HepG2 (cell line): ENCODE measurements around the gene LRRC28. TPM values are rescaled to one million over a fixed set of nuclear protein-coding genes. Genes with fewer than 3 reads are reported as not detected.

Source experiments
- ATAC-seq: fragments of 200-7000 bp; cut with Tn5 transposase; 3 replicates; pipeline ENCODE4 v1.9.1; 2020; ENCODE audit warnings: mild to moderate bottlenecking, moderate library complexity
- BruUV-seq: library from RNA; stranded (reverse); fragments of 400-500 nt; replicated peaks from 2 replicates; lab custom pipeline; 2021; lab: Mats Ljungman, UMichigan
- CTCF ChIA-PET: fragments of 300-600 bp; formaldehyde crosslinking; extraction: SDS; loops from one replicate; lab custom pipeline; 2021; ENCODE audit warnings: low total read pairs, inconsistent platforms, low intra/inter-chr PET ratio; lab: Yijun Ruan, JAX
- POLR2A ChIA-PET: fragments of 350-600 bp; sonication (Branson Sonifier 250); formaldehyde crosslinking; loops from one replicate; lab custom pipeline; 2020; ENCODE audit warnings: antibody characterized with exemption, inconsistent platforms; lab: Yijun Ruan, JAX
- DNase-seq: peaks from one replicate; pipeline ENCODE4 v3.0.0-alpha.2; 2015; ENCODE audit warnings: low spot score
- FAIRE-seq: peaks from 3 replicates; lab custom pipeline; 2011; peaks lifted over from hg19 to GRCh38; lab: Jason Lieb, UNC
- H2AFZ ChIP-seq: one replicate; pipeline ENCODE4 v1.6.1; 2011; ENCODE audit warnings: low read length, inconsistent platforms
- H3K27ac ChIP-seq: fragments of 300-600 bp; 3 replicates; pipeline ENCODE4 v1.8.0; 2011; ENCODE audit warnings: mixed run types, mild to moderate bottlenecking, mixed read lengths, low read length, inconsistent platforms; ENCODE audit not compliant: insufficient read depth; ENCODE audit errors: extremely low read length
- H3K27me3 ChIP-seq, 2 experiments: fragments of 200-600 bp in 1 of 2; 2 replicates in 1 of 2; 3 replicates in 1 of 2; pipeline versions ENCODE4 v1.6.0 to v1.8.0; 2011; ENCODE audit warnings: low read length in 2 of 2, mild to moderate bottlenecking in 2 of 2, moderate library complexity in 2 of 2, inconsistent platforms in 1 of 2; ENCODE audit not compliant: insufficient read depth in 2 of 2, control insufficient read depth in 1 of 2
- H3K36me3 ChIP-seq, 2 experiments: fragments of 200-600 bp in 1 of 2; replicated peaks in 1 of 2; 2 replicates in 1 of 2; 3 replicates in 1 of 2; pipeline versions ENCODE4 v1.5.1 to v1.8.0; 2011; ENCODE audit warnings: low read length in 2 of 2, inconsistent platforms in 1 of 2; ENCODE audit not compliant: insufficient read depth in 2 of 2, control insufficient read depth in 1 of 2
- H3K4me1 ChIP-seq: 2 replicates; pipeline ENCODE4 v1.5.1; 2012; ENCODE audit warnings: low read length, inconsistent platforms; ENCODE audit not compliant: insufficient read depth
- H3K4me2 ChIP-seq: 2 replicates; pipeline ENCODE4 v1.6.0; 2011; ENCODE audit warnings: low read depth, low read length, inconsistent platforms
- H3K4me3 ChIP-seq, 3 experiments: fragments of 200-600 bp in 1 of 3; sonication (generic), shearing (Covaris generic) in 1 of 3; replicated peaks in 1 of 3; 2 replicates each; pipeline ENCODE4 v1.5.1; 2011 to 2016; ENCODE audit warnings: low read length in 3 of 3, inconsistent platforms in 2 of 3, low read depth in 2 of 3, mild to moderate bottlenecking in 2 of 3, control low read depth in 1 of 3, mixed read lengths in 1 of 3; ENCODE audit not compliant: insufficient read depth in 1 of 3
- H3K79me2 ChIP-seq: one replicate; pipeline ENCODE4 v1.6.1; 2011; ENCODE audit warnings: low read length, inconsistent platforms; ENCODE audit not compliant: insufficient read depth
- H3K9ac ChIP-seq: 2 replicates; pipeline ENCODE4 v1.6.0; 2011; ENCODE audit warnings: mild to moderate bottlenecking, low read depth, low read length, inconsistent platforms; ENCODE audit not compliant: insufficient read depth
- H3K9me3 ChIP-seq: 2 replicates; pipeline ENCODE4 v1.5.1; 2012; ENCODE audit warnings: mild to moderate bottlenecking, low read length
- H4K20me1 ChIP-seq: 2 replicates; pipeline ENCODE4 v1.6.0; 2011; ENCODE audit warnings: inconsistent platforms, mild to moderate bottlenecking, low read length, moderate library complexity; ENCODE audit not compliant: insufficient read depth
- AFF4 ChIP-seq: sonication (generic); formaldehyde crosslinking; IDR thresholded peaks from 2 replicates; pipeline ENCODE4 v1.4.0; 2020; ENCODE audit warnings: missing genetic modification reagents
- ATF7 ChIP-seq, 2 experiments: fragments of 450-650 bp in 1 of 2; sonication (generic) in 1 of 2; formaldehyde crosslinking in 1 of 2; IDR thresholded peaks; 2 replicates each; pipeline versions ENCODE4 v1.4.0 to v1.6.1; 2016 to 2020; ENCODE audit warnings: antibody characterized with exemption in 1 of 2, mild to moderate bottlenecking in 1 of 2, missing genetic modification reagents in 1 of 2
- EZH2 ChIP-seq: conservative IDR thresholded peaks from 2 replicates; pipeline ENCODE4 v1.6.1; 2012; ENCODE audit warnings: mild to moderate bottlenecking, low read depth, low read length, moderate library complexity
- HDAC6 ChIP-seq: fragments of 200-600 bp; sonication (generic); IDR thresholded peaks from 2 replicates; pipeline ENCODE4 v1.7.0; 2017; ENCODE audit warnings: mild to moderate bottlenecking, antibody characterized with exemption, low read length, low read depth
- HOXA5 ChIP-seq: sonication (generic); formaldehyde crosslinking; IDR thresholded peaks from 2 replicates; pipeline ENCODE4 v1.4.0; 2020; ENCODE audit warnings: missing genetic modification reagents
- MATR3 ChIP-seq: sonication (generic); formaldehyde crosslinking; IDR thresholded peaks from 2 replicates; pipeline ENCODE4 v1.4.0; 2020; ENCODE audit warnings: missing genetic modification reagents
- SALL1 ChIP-seq: sonication (generic); formaldehyde crosslinking; IDR thresholded peaks from 2 replicates; pipeline ENCODE4 v1.8.0; 2022; ENCODE audit warnings: mild to moderate bottlenecking, missing genetic modification reagents
- SCMH1 ChIP-seq: sonication (generic); formaldehyde crosslinking; IDR thresholded peaks from 2 replicates; pipeline ENCODE4 v1.9.0; 2021; ENCODE audit warnings: missing genetic modification reagents, mild to moderate bottlenecking, borderline replicate concordance
- TCF7L2 ChIP-seq: IDR thresholded peaks from 2 replicates; pipeline ENCODE4 v1.6.1; 2011; ENCODE audit warnings: mild to moderate bottlenecking, low read depth, low read length, moderate library complexity
- TOE1 ChIP-seq: sonication (generic); formaldehyde crosslinking; IDR thresholded peaks from 2 replicates; pipeline ENCODE4 v1.4.0; 2020; ENCODE audit warnings: mild to moderate bottlenecking, missing genetic modification reagents
- U2AF1 ChIP-seq: fragments of 200-400 bp; formaldehyde crosslinking; optimal IDR thresholded peaks from 2 replicates; pipeline ENCODE3; 2017; ENCODE audit warnings: mild to moderate bottlenecking, low read depth, low read length
- ZNF207 ChIP-seq: fragments of 450-650 bp; IDR thresholded peaks from 2 replicates; pipeline ENCODE4 v1.6.1; 2016; ENCODE audit warnings: antibody characterized with exemption, borderline replicate concordance
- ZNF331 ChIP-seq: sonication (generic); formaldehyde crosslinking; IDR thresholded peaks from 2 replicates; pipeline ENCODE4 v1.4.0; 2020; ENCODE audit warnings: missing genetic modification reagents
- ZNF335 ChIP-seq: sonication (generic); formaldehyde crosslinking; IDR thresholded peaks from 2 replicates; pipeline ENCODE4 v1.4.0; 2020; ENCODE audit warnings: missing genetic modification reagents
- ZNF552 ChIP-seq: sonication (generic); formaldehyde crosslinking; IDR thresholded peaks from 2 replicates; pipeline ENCODE4 v1.9.0; 2022; ENCODE audit warnings: missing genetic modification reagents, mild to moderate bottlenecking, borderline replicate concordance
- ZNF720 ChIP-seq: sonication (generic); formaldehyde crosslinking; IDR thresholded peaks from 2 replicates; pipeline ENCODE4 v1.4.0; 2020; ENCODE audit warnings: missing genetic modification reagents
- ZNF772 ChIP-seq: sonication (generic); formaldehyde crosslinking; IDR thresholded peaks from 2 replicates; pipeline ENCODE4 v1.5.0; 2020; ENCODE audit warnings: mild to moderate bottlenecking, missing genetic modification reagents
- ZNF816 ChIP-seq: sonication (generic); formaldehyde crosslinking; IDR thresholded peaks from 2 replicates; pipeline ENCODE4 v1.8.0; 2022; ENCODE audit warnings: missing genetic modification reagents, mild to moderate bottlenecking, borderline replicate concordance
- WGBS: methylation state at CpG from one replicate; pipeline ENCODE4 v1.1.6; 2017; ENCODE audit warnings: low lambda C conversion rate; 5-methylcytosine and 5-hydroxymethylcytosine counted together
- in situ Hi-C: cut with HindIII; loops from 2 replicates; pipeline ENCODE4 v1.10.0; 2017; ENCODE audit warnings: low pct_unique_long_range_greater_than_20kb; ENCODE audit not compliant: extremely low pct_ligation_motif_present
- intact Hi-C: fragments of 100-400 bp; cut with micrococcal nuclease; formaldehyde crosslinking; loops from one replicate; pipeline ENCODE4 v1.10.0; 2022; ENCODE audit not compliant: unreplicated experiment
- polyA plus RNA-seq, 8 experiments: library from polyadenylated mRNA; depleted of rRNA in 3 of 8; stranded (reverse) in 7 of 8; unstranded in 1 of 8; fragments of >200 nt; fragmentation: Illumina TruSeq in 4 of 8; extraction: Trizol in 4 of 8; gene quantifications; 2 replicates each; pipeline versions ENCODE4 v1.2.1 to v1.2.3, GENCODE V29; 2011 to 2016; ENCODE audit warnings: low read depth in 4 of 8, missing spikeins in 1 of 8, mixed read lengths in 1 of 8; ENCODE audit not compliant: insufficient read depth in 1 of 8
- total RNA-seq, 5 experiments: library from RNA; depleted of rRNA; stranded (reverse); fragments of >200 nt; fragmentation: Illumina TruSeq; extraction: Trizol; gene quantifications; 2 replicates each; pipeline ENCODE4 v1.2.3, GENCODE V29; 2016; ENCODE audit warnings: low read depth in 1 of 5

The LRRC28 gene
- total and polyA plus RNA-seq, 2 of the 13 experiments (the other 11 are each of a cell fraction or from before 2014, with no cell fraction given) = 17.5 to 21.3 TPM

- Histone ChIP-seq H3K9me3 (no peaks in the 10 kb centered on the region), H3K4me3 (no peak overlapping the region), H3K4me2 (no peak overlapping the region), H3K79me2 (no peaks in the 10 kb centered on the region), H3K9ac (no peak overlapping the region), H3K36me3 (no peaks in the 10 kb centered on the region), H3K27me3 (no peaks in the 10 kb centered on the region), H2AFZ (no peak overlapping the region), H3K4me1 (peaks cover 7% of the 10 kb centered on the region; the same call in 1 of the 2 replicates), H4K20me1 (no peaks in the 10 kb centered on the region), H3K27ac (no peak overlapping the region)
- intact Hi-C loops (no loop called here), in situ Hi-C loops (no loop called here)
- FAIRE-seq (no peak), DNase-seq (no peak), ATAC-seq (no peak)
- ChIA-PET POLR2A (interaction anchor here (0.6 to 1.3 kb wide), 3 partner anchors 31 to 456 kb away, joined by 3 to 5 read pairs (median 3); partner anchors contain the start of gene LRRC28), CTCF (no interaction called here)
- no TSS peak for BruUV-seq
- TF ChIP-seq ZNF331 (CRISPR knock-in tag) = no peak
- TF ChIP-seq U2AF1 = no peak
- TF ChIP-seq ZNF552 (CRISPR knock-in tag) = no peak
- no peak for TF ChIP-seq TOE1
- no peak for TF ChIP-seq HDAC6
- no peak for TF ChIP-seq SALL1 (CRISPR knock-in tag)
Measured at GRCh38 chr15:99282121-99282520, 30.8 kb downstream of the LRRC28 start.

GRCh38 chr15:99282586-99282985 lies 31.3 kb downstream of the LRRC28 start:
- Histone ChIP-seq H3K4me1 (peaks cover 7% of the 10 kb centered on the region; the same call in 1 of the 2 replicates), H3K79me2 (no peaks in the 10 kb centered on the region), H3K27me3 (no peaks in the 10 kb centered on the region), H2AFZ (no peak overlapping the region), H3K4me2 (no peak overlapping the region), H3K27ac (no peak overlapping the region), H4K20me1 (no peaks in the 10 kb centered on the region), H3K36me3 (no peaks in the 10 kb centered on the region), H3K9me3 (no peaks in the 10 kb centered on the region), H3K4me3 (no peak overlapping the region), H3K9ac (no peak overlapping the region)
- ChIA-PET CTCF (no interaction called here), POLR2A (interaction anchor here (1.1 to 1.3 kb wide), 2 partner anchors 31 to 451 kb away, joined by 3 to 5 read pairs; partner anchors contain the start of gene LRRC28)
- DNase-seq (no peak), ATAC-seq (no peak), FAIRE-seq (no peak)
- BruUV-seq = no TSS peak
- in situ Hi-C loops = no loop called here
- WGBS = over 99% methylated on average over 5 of the region's 5 CpGs
- intact Hi-C loops = no loop called here
- TF ChIP-seq ZNF207 = no peak
- no peak for TF ChIP-seq EZH2
- TF ChIP-seq SCMH1 (CRISPR knock-in tag) = no peak
- no peak for TF ChIP-seq AFF4 (CRISPR knock-in tag)
- no peak for TF ChIP-seq ZNF335 (CRISPR knock-in tag)
- TF ChIP-seq ZNF816 (CRISPR knock-in tag) = no peak
- TF ChIP-seq ZNF772 (CRISPR knock-in tag) = no peak
- TF ChIP-seq HOXA5 (CRISPR knock-in tag) = no peak
- no peak for TF ChIP-seq TCF7L2
- TF ChIP-seq MATR3 = no peak
- TF ChIP-seq ZNF720 (CRISPR knock-in tag) = no peak
- no peak for TF ChIP-seq ATF7 (IDR thresholded peaks at IDR 0.05)
- TF ChIP-seq ATF7 (CRISPR knock-in tag; IDR thresholded peaks at IDR 0.05) = no peak
